Cardiac fibroblast (primary cell): ENCODE data around the gene PPARA.

Experiments used
- DNase-seq, 2 donors: peaks; one replicate each; pipeline versions ENCODE4 v3.0.0 to v3.0.0-alpha.2; 2010; ENCODE audit warnings: low read depth in 2 of 2
- H3K4me3 ChIP-seq, 2 donors: replicated peaks in 1 of 2; 1 replicate in 1 of 2; 2 replicates in 1 of 2; pipeline ENCODE4 v1.5.1; 2011; ENCODE audit warnings: low read depth in 2 of 2, low read length in 2 of 2, mild to moderate bottlenecking in 2 of 2, moderate library complexity in 1 of 2
- TF ChIP-seq, protein P1 (sequence below): IDR thresholded peaks from one replicate; pipeline ENCODE4 v1.5.1; 2011; ENCODE audit warnings: low read depth, mild to moderate bottlenecking, low read length, inconsistent platforms

The PPARA gene

GRCh38 chr22:46104881-46105493 is 45.3 kb upstream of the PPARA start:
- DNase-seq = no peak
- TF ChIP-seq, protein P1, sequence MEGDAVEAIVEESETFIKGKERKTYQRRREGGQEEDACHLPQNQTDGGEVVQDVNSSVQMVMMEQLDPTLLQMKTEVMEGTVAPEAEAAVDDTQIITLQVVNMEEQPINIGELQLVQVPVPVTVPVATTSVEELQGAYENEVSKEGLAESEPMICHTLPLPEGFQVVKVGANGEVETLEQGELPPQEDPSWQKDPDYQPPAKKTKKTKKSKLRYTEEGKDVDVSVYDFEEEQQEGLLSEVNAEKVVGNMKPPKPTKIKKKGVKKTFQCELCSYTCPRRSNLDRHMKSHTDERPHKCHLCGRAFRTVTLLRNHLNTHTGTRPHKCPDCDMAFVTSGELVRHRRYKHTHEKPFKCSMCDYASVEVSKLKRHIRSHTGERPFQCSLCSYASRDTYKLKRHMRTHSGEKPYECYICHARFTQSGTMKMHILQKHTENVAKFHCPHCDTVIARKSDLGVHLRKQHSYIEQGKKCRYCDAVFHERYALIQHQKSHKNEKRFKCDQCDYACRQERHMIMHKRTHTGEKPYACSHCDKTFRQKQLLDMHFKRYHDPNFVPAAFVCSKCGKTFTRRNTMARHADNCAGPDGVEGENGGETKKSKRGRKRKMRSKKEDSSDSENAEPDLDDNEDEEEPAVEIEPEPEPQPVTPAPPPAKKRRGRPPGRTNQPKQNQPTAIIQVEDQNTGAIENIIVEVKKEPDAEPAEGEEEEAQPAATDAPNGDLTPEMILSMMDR = no peak
- H3K4me3 ChIP-seq = no peak overlapping the region

- peak; percentile 63 to 74 for DNase-seq
- TF ChIP-seq, protein P1 = no peak
- H3K4me3 ChIP-seq = no peak overlapping the region
These were observed 44.6 kb upstream of the PPARA start for GRCh38 chr22:46105494-46106278.

GRCh38 chr22:46106279-46107022 is 43.9 kb upstream of the PPARA start:
- TF ChIP-seq, protein P1 = no peak
- no peak overlapping the region for H3K4me3 ChIP-seq
- no peak for DNase-seq

GRCh38 chr22:46107089-46107664 is 43.1 kb upstream of the PPARA start:
- no peak overlapping the region for H3K4me3 ChIP-seq
- TF ChIP-seq, protein P1 = no peak
- no peak for DNase-seq

- no peak overlapping the region for H3K4me3 ChIP-seq
- TF ChIP-seq, protein P1 = no peak
- no peak for DNase-seq
These were observed 42.4 kb upstream of the PPARA start for GRCh38 chr22:46107753-46108563.
